DMS153 treated with DMSO at 0.1 percent for 48 hours (cell line): ENCODE data around the gene RGS8.
A peak's percentile ranks its signal among the peaks of the same experiment; 100 is the strongest.

Experiments
- DNase-seq: peaks from one replicate; lab custom pipeline; 2025; ENCODE audit not compliant: unreplicated experiment; lab: John Stamatoyannopoulos, UW

The RGS8 gene

GRCh38 chr1:182672487-182672836 is 11.9 kb downstream of the RGS8 start:
- DNase-seq = no peak

- DNase-seq = peak; percentile 79
Observed at GRCh38 chr1:182671750-182672486, 12.5 kb downstream of the RGS8 start.

- DNase-seq = no peak
Observed at GRCh38 chr1:182670032-182670749, 14.2 kb downstream of the RGS8 start.

- no peak for DNase-seq
Observed at GRCh38 chr1:182669266-182669665, 15.1 kb downstream of the RGS8 start.

- no peak for DNase-seq
Observed at GRCh38 chr1:182668521-182669054, 15.8 kb downstream of the RGS8 start.

- DNase-seq = no peak
Observed at GRCh38 chr1:182667848-182668505, 16.4 kb downstream of the RGS8 start.

- no peak for DNase-seq
Observed at GRCh38 chr1:182666706-182667105, 17.7 kb downstream of the RGS8 start.

GRCh38 chr1:182664296-182664695 is 20.1 kb downstream of the RGS8 start:
- DNase-seq = no peak

- no peak for DNase-seq
Observed at GRCh38 chr1:182662956-182663355, 21.4 kb downstream of the RGS8 start.

- peak; percentile 79 for DNase-seq
Observed at GRCh38 chr1:182662121-182662890, 22.1 kb downstream of the RGS8 start.

GRCh38 chr1:182658055-182658454 is 26.3 kb downstream of the RGS8 start:
- DNase-seq = no peak

GRCh38 chr1:182656842-182657397 is 27.5 kb downstream of the RGS8 start:
- no peak for DNase-seq

GRCh38 chr1:182653986-182654385 is 30.4 kb downstream of the RGS8 start:
- DNase-seq = no peak

- DNase-seq = no peak
Observed at GRCh38 chr1:182652933-182653332, 31.5 kb downstream of the RGS8 start.

- no peak for DNase-seq
Observed at GRCh38 chr1:182651339-182651724, 33.1 kb downstream of the RGS8 start.

- DNase-seq = no peak
Observed at GRCh38 chr1:182650678-182651338, 33.6 kb downstream of the RGS8 start.

GRCh38 chr1:182649041-182649440 is 35.3 kb downstream of the RGS8 start:
- no peak for DNase-seq

- no peak for DNase-seq
Observed at GRCh38 chr1:182646739-182647138, 37.6 kb downstream of the RGS8 start.

- DNase-seq = no peak
Observed at GRCh38 chr1:182644886-182645285, 39.5 kb downstream of the RGS8 start.

- peak; percentile 27 for DNase-seq
Observed at GRCh38 chr1:182643699-182644098, 40.7 kb downstream of the RGS8 start.
